Raji (cell line): ENCODE data around the gene MYCN.

ENCODE experiments used
- POLR2A ChIP-seq: IDR thresholded peaks from 2 replicates; pipeline ENCODE4 v1.6.1; 2011; ENCODE audit warnings: low read depth, low read length, control low read depth; ENCODE audit not compliant: insufficient read depth

The MYCN gene

GRCh38 chr2:15946983-15947382 is 6.6 kb downstream of the MYCN start:
- no peak for TF ChIP-seq POLR2A

DNA sequence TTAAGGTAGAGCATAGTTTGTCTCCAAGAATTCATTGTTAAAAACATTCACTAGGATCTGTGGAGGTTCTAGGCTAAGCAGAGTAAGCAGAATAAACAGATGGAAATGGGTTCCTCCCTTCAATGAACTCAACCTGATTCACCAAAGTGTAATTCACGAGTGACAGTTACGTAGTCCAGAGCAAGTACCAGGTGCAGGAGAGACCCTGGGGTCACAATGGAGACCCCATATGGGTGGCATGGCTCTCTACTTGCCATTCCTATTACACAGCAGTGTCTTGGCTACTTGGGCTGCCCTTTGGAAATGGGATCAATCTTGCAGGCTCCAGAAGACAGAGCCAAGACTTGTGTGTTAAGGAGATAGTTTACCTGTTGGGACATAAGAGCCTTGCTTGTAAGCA is 7.1 kb downstream of the MYCN start:
- TF ChIP-seq POLR2A = no peak

- no peak for TF ChIP-seq POLR2A
Measured at GRCh38 chr2:15948704-15948957, 8.3 kb downstream of the MYCN start.

DNA sequence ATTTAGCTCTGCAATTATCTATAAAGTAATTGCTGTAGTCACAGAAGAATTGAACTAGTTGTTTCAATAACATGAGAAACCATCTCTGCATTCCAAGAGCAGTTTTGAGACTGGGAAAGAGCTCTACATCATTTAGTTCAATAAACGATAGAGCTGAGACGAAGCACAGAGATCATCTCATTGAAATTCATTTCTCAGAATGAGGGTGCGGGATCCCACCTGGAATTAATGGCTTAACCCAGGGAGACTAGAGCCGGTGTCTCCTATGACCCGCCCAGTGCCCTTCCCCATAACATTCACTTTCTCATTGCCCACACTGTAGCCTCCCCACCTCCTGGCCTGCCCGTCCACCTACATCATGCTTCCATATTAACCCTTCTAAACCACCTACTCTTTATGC is 8.8 kb downstream of the MYCN start:
- TF ChIP-seq POLR2A = no peak

DNA sequence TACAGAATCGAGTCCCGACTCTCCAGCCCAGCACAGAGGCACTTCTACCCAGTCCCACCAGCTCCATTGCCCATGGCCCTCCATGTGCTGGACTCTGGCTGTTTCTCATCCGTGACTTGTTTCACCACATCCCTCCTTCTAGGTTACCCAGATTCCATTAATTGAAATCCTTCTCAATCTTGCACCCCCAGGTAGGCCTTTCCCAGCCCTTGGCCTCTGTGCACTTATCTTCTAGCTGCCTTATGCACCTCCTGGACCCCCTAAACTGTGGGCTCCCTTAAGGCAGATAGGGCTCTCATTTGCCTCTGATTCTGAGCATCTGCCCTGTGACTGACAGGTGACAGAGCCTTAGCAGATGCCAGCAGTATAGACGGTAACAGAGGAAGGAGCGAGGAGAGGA is 9.2 kb downstream of the MYCN start:
- no peak for TF ChIP-seq POLR2A

- TF ChIP-seq POLR2A = no peak
Measured at GRCh38 chr2:15950088-15950952, 10.0 kb downstream of the MYCN start.

DNA sequence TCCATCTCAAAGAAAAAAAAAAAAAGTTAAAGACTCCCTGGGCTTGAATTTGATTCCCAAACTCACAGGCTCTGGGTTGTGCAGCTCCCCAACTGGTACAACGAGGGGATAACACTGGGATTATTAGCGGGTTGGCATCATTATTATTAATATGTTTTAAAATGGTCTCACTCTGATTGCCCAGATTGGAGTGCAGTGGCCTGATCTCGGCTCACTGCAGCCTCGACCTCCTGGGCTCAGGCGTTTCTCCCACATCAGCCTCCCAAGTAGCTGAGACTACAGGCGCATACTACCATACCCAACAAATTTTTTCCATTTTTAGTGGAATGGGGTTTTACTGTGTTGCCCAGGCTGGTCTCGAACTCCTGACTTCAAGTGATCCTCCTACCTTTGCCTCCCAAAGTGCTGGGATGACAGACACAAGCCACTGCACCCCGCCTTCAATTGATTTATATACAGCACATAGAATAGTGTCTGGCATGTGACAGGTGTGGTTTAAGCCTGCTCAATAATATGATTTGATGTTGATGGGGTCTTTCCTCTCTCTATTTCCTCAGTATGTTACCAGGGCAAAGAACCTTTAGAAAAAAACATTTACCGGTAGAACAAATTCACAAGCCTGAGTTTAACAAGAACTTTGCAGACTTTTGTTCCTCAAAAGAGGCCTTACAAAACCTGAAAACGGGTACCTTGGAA is 12.2 kb downstream of the MYCN start:
- TF ChIP-seq POLR2A = no peak

GRCh38 chr2:15953147-15953630 is 12.8 kb downstream of the MYCN start:
- no peak for TF ChIP-seq POLR2A

GRCh38 chr2:15953891-15954680 is 13.7 kb downstream of the MYCN start:
- no peak for TF ChIP-seq POLR2A

DNA sequence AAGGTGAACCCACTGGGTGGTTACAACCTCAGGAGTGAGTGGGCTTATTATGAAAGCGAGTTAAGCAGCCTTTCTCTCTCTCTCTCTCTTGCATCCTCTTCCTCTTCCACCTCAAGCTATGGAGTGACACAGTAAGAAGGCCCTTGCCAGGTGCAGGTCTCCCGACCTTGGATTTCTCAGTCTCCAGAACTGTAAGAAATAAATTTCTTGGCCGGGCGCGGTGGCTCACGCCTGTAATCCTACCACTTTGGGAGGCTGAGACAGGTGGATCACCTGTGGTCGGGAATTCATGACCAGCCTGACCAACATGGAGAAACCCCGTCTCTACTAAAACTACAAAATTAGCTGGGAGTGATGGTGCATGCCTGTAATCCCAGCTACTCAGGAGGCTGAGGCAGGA is 14.4 kb downstream of the MYCN start:
- TF ChIP-seq POLR2A = no peak

DNA sequence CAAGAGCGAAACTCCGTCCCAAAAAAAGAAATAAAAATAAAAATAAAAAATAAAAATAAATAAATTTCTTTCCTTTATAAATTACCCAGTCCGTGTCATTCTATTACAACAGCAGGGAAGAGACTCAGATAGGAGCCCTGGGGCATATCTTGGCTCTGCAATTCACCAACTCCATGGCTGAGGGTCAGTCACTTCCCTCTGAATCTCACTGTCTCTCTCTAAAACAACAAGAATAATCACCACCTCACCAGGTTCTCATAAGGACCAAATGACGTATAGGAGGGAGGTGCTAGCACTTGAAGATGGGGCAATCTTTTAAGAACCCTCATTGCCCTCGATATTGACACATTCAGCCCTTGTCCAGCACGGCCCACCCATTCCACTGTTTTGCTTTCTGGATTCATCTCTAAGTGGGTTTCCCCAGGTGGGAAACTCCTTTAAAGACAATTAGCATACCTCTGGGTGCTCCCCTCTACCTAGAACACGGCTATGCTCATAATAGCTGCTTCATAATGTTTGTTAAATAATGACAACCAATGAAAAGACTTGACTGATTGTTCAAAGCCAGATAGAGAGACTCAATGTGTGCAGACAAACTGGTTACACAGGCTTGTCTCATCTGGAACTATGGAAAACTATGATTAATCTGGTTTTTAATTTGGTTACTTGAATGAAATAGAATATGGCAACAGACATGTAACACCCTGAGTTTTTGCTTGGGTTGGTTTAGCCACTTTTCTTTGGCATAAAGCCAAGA is 15.1 kb downstream of the MYCN start:
- TF ChIP-seq POLR2A = no peak

DNA sequence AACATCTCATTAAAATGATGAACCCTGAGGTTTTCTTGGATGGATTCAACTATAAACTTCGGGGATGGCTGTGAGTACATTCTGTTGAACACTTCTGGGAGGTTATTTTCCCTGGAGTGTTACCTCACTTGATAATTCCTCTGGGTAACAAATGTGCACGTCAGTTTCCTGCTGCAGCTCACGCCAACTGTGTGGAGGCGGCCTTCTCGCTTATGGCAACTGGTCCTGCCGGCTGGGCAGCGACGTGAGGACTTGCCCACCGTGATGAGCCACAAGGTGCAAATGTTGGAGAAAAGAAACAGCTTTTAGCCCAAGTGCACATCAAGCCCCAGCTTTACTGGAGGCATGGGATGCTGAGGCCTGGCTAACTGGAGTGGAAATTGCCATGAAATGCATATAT is 15.9 kb downstream of the MYCN start:
- no peak for TF ChIP-seq POLR2A

DNA sequence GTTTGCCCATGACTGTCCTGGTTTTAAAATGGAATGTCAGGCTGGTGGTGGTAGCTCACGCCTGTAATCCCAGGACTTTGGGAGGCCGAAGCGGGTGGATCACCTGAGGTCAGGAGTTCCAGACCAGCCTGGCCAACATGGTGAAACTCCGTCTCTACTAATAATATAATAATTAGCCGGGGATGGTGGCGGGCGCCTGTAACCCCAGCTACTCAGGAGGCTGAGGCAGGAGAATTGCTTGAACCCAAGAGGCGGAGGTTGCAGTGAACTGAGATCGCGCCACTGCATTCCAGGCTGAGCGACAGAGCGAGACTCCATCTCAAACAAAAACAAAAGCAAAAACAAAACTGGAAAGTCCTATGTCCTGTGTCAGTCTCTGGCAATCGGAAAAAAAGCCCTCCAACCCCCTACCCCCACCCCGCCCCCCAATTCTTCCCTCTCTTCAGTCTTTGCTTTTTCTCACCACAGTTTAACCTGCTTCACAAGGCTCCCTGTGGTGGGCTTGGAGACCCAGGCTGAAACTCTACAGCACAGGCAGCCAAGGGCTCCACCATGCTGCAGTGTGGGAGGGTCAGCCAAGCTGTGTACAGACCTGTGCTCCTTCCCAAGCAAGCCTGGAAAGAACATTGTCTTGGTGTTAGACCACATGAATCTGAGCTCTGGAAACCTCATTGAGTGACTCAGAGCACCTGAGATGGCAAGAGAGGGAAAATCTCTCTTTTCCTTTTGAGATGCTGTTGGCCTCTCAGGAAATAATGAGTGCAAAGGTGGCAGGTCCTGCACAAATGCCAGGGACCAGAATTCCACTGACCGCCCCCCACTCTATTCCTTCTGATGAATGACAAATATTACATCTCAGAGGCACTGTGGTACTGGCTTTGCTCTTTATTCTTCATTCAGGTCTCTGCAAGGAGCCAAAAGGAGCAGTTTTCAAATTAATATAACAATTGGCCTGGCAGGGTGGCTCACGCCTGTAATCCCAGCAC is 16.7 kb downstream of the MYCN start:
- TF ChIP-seq POLR2A = no peak
